Islet of Langerhans (tissue), 1 donor: ENCODE measurements around the gene MAGEA12.
"Not testable (repeated sequence)": the region's sequence is repeated elsewhere in the genome, so short reads cannot be mapped to it uniquely, and the experiment has no call there.

Experiments
- FAIRE-seq: peaks from one replicate; lab custom pipeline; 2011; peaks lifted over from hg19 to GRCh38; lab: Jason Lieb, UNC

MAGEA12 gene

GRCh38 chrX:152733261-152733975, at the start of gene MAGEA12, which contains the start of gene CSAG1:
Gene MAGEA12, plus strand, starts transcription at chrX:152733757. Its CDS starts 2,405 bp downstream, at chrX:152736162.
Gene CSAG1, minus strand, starts transcription at chrX:152733721. Its CDS starts 1,261 bp downstream, at chrX:152732460.
- no peak for FAIRE-seq

DNA sequence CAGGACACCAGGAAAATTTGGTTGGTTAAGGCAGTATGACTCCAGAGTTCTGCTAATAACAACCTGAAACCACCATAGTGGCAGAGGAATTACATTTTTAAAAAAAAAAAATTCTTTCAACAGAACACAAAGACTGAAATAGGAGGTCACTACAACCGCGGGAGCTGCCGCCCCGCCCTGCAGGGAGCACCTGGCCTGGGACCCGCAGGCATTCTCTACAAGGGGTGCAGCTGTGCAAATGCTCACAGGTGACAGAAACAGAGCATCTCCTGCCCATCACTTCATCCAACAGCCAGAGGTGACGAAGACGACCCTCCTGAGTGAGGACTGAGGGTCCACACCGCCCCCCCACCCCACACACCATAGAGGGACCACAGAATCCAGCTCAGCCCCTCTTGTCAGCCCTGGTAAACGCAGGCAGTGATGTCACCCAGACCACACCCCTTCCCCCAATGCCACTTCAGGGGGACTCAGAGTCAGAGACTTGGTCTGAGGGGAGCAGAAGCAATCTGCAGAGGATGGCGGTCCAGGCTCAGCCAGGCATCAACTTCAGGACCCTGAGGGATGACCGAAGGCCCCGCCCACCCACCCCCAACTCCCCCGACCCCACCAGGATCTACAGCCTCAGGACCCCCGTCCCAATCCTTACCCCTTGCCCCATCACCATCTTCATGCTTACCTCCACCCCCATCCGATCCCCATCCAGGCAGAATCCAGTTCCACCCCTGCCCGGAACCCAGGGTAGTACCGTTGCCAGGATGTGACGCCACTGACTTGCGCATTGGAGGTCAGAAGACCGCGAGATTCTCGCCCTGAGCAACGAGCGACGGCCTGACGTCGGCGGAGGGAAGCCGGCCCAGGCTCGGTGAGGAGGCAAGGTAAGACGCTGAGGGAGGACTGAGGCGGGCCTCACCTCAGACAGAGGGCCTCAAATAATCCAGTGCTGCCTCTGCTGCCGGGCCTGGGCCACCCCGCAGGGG, 35.3 kb upstream of the MAGEA12 start, which contains the start of gene MAGEA3:
TSS of gene MAGEA3 (plus strand) at position 843 of the 980 bp plus-strand sequence. CDS start 2,039 bp downstream, outside the sequence.
- FAIRE-seq = not testable (repeated sequence)

DNA sequence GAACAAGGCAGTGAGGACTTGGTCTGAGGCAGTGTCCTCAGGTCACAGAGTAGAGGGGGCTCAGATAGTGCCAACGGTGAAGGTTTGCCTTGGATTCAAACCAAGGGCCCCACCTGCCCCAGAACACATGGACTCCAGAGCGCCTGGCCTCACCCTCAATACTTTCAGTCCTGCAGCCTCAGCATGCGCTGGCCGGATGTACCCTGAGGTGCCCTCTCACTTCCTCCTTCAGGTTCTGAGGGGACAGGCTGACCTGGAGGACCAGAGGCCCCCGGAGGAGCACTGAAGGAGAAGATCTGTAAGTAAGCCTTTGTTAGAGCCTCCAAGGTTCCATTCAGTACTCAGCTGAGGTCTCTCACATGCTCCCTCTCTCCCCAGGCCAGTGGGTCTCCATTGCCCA, 33.2 kb upstream of the MAGEA12 start:
- not testable (repeated sequence) for FAIRE-seq

GRCh38 chrX:152706500-152706899, 27.1 kb upstream of the MAGEA12 start:
- not testable (repeated sequence) for FAIRE-seq

DNA sequence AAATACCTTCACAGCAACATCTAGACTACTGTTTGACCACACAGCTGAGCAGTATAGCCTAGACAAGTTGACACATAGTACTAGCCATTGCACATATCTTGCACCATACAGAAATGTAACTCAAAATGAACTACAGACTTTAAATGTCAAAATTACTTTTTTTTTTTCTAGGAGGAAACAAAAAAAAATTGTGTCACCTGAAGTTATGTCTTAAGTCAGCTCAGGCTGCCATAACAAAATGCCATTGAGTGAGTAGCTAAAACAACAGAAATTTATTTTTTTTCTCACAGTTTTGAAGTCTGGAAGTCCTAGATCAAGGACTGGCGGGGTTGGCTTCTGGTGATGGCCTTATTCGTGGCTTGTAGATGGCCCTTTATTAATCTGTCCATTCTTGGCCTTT, 24.4 kb upstream of the MAGEA12 start, which contains the start of gene CSAG2:
TSS of gene CSAG2 (minus strand) at position 101 of the 400 bp plus-strand sequence. CDS start 161 bp downstream, outside the sequence.
- not testable (repeated sequence) for FAIRE-seq

- not testable (repeated sequence) for FAIRE-seq
Measured at GRCh38 chrX:152713195-152713594, 20.4 kb upstream of the MAGEA12 start.

GRCh38 chrX:152713815-152714787, 19.5 kb upstream of the MAGEA12 start, which contains the start of gene MAGEA2B:
Gene MAGEA2B, plus strand, starts transcription at chrX:152714628. Its CDS starts 2,479 bp downstream, at chrX:152717107.
- FAIRE-seq = not testable (repeated sequence)

DNA sequence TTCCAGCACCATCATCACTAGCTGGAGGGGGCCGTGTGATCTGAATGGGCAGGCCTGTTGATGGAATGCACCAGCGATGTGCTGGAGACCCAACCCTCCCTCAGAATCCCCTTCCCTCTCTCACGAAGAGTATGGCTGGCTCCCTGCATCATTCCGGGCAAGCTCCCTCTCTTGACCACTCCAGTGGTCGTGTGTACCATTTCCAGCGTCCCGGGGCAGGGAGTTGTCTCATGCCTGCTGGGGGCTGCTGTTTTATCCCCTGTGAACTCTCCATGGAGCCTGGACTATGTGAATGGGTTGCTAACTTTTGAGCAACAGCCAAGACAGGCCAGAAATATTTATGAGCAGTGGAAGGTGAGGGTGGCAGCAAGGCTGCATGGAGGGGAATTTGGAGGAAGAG, 8.1 kb upstream of the MAGEA12 start:
- no peak for FAIRE-seq

- FAIRE-seq = not testable (repeated sequence)
Measured at GRCh38 chrX:152734143-152734858, 744 bp downstream of the MAGEA12 start.

DNA sequence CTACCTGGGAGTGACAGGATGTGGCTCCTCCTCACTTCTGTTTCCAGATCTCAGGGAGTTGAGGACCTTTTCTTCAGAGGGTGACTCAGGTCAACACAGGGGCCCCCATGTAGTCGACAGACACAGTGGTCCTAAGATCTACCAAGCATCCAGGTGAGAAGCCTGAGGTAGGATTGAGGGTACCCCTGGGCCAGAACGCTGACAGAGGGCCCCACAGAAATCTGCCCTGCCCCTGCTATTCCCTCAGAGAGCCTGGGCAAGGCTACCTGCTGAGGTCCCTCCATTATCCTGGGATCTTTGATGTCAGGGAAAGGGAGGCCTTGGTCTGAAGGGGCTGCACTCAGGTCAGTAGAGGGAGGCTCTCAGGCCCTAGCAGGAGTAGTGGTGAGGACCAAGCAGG, 1.5 kb downstream of the MAGEA12 start:
- no peak for FAIRE-seq

DNA sequence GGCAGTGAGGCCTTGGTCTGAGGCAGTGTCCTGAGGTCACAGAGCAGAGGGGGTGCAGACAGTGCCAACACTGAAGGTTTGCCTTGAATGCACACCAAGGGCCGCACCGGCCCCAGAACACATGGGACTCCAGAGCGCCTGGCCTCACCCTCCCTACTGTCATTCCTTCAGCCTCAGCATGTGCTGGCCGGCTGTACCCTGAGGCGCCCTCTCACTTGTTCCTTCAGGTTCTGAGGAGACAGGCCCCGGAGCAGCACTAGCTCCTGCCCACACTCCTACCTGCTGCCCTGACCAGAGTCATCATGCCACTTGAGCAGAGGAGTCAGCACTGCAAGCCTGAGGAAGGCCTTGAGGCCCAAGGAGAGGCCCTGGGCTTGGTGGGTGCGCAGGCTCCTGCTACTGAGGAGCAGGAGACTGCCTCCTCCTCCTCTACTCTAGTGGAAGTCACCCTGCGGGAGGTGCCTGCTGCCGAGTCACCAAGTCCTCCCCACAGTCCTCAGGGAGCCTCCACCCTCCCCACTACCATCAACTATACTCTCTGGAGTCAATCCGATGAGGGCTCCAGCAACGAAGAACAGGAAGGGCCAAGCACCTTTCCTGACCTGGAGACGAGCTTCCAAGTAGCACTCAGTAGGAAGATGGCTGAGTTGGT, 2.4 kb downstream of the MAGEA12 start:
- no peak for FAIRE-seq

- FAIRE-seq = not testable (repeated sequence)
Measured at GRCh38 chrX:152736528-152736927, 3.0 kb downstream of the MAGEA12 start.

DNA sequence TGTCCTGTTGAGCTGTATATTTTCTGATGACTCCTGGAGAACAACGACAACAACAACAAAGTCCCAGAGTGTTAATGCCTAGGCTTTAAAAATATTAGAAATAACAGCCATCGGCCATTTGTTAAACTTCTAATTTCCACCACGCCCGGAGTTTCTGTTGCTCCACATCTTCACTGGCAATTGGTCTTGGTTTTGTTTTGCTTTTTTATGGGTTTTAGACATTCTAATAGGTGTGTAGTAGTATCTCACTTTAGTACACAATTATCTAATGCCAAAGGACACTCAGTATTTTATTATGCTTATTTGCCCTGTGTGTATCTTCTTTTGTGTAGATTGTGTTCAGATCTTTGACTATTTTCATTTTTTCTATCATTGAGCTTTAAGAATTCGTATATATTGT, 5.0 kb downstream of the MAGEA12 start:
- no peak for FAIRE-seq

GRCh38 chrX:152753686-152754650, 20.4 kb downstream of the MAGEA12 start, which contains the start of gene MAGEA2:
Gene MAGEA2, minus strand, starts transcription at chrX:152753842. Its CDS starts 2,479 bp downstream, at chrX:152751363.
- not testable (repeated sequence) for FAIRE-seq

- not testable (repeated sequence) for FAIRE-seq
Measured at GRCh38 chrX:152754871-152755270, 21.3 kb downstream of the MAGEA12 start.

DNA sequence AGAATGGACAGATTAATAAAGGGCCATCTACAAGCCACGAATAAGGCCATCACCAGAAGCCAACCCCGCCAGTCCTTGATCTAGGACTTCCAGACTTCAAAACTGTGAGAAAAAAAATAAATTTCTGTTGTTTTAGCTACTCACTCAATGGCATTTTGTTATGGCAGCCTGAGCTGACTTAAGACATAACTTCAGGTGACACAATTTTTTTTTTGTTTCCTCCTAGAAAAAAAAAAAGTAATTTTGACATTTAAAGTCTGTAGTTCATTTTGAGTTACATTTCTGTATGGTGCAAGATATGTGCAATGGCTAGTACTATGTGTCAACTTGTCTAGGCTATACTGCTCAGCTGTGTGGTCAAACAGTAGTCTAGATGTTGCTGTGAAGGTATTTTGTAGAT, 25.4 kb downstream of the MAGEA12 start, which contains the start of gene CSAG3:
TSS of gene CSAG3 (plus strand) at position 301 of the 400 bp plus-strand sequence.
- not testable (repeated sequence) for FAIRE-seq

GRCh38 chrX:152759544-152759943, 26.0 kb downstream of the MAGEA12 start:
- not testable (repeated sequence) for FAIRE-seq

- FAIRE-seq = not testable (repeated sequence)
Measured at GRCh38 chrX:152761582-152761981, 28.0 kb downstream of the MAGEA12 start.
